H1 (cell line): ENCODE results near the gene NDUFB10. TPM values are rescaled to one million over a fixed set of nuclear protein-coding genes. Genes with fewer than 3 reads are reported as not detected.
A peak's percentile ranks its signal among the peaks of the same experiment; 100 is the strongest.

ENCODE experiments used
- CTCF ChIA-PET: fragments of 300-600 bp; sonication (Branson Sonifier 250); formaldehyde crosslinking; loops from one replicate; lab custom pipeline; 2021; ENCODE audit not compliant: partially characterized antibody; lab: Charles Lee
- POLR2A ChIA-PET: fragments of 300-600 bp; sonication (Branson Sonifier 250); formaldehyde crosslinking; loops from one replicate; lab custom pipeline; 2021; ENCODE audit warnings: inconsistent platforms; ENCODE audit not compliant: partially characterized antibody; lab: Charles Lee
- DNase-seq, 2 experiments: peaks; one replicate each; pipeline versions ENCODE4 v3.0.0 to v3.0.0-alpha.2; 2010 to 2022; ENCODE audit warnings: low spot score in 2 of 2, low read depth in 1 of 2, mixed read lengths in 1 of 2
- FAIRE-seq: peaks from 2 replicates; lab custom pipeline; 2011; peaks lifted over from hg19 to GRCh38; lab: Jason Lieb, UNC
- H2AFZ ChIP-seq: 2 replicates; pipeline ENCODE4 v1.8.1; 2012; ENCODE audit warnings: low read length, inconsistent platforms
- H2AK5ac ChIP-seq: 2 replicates; pipeline ENCODE4 v1.6.1; 2013; ENCODE audit warnings: low read depth, low read length
- H2BK120ac ChIP-seq: replicated peaks from 2 replicates; pipeline ENCODE3; 2013; ENCODE audit warnings: low read depth, low read length, inconsistent platforms
- H2BK12ac ChIP-seq: 2 replicates; pipeline ENCODE4 v1.6.1; 2013; ENCODE audit warnings: low read depth, low read length
- H2BK15ac ChIP-seq: 2 replicates; pipeline ENCODE4 v1.6.1; 2013; ENCODE audit warnings: low read length
- H2BK20ac ChIP-seq: 2 replicates; pipeline ENCODE4 v1.6.1; 2013; ENCODE audit warnings: low read length
- H2BK5ac ChIP-seq: 2 replicates; pipeline ENCODE4 v1.6.1; 2013; ENCODE audit warnings: low read depth, low read length
- H3K14ac ChIP-seq: 2 replicates; pipeline ENCODE4 v1.6.1; 2013; ENCODE audit warnings: inconsistent platforms; ENCODE audit not compliant: insufficient read length
- H3K18ac ChIP-seq: 2 replicates; pipeline ENCODE4 v1.6.1; 2013; ENCODE audit warnings: low read length; ENCODE audit errors: extremely low read depth
- H3K23ac ChIP-seq: 2 replicates; pipeline ENCODE4 v1.6.1; 2013; ENCODE audit warnings: inconsistent platforms; ENCODE audit not compliant: insufficient read length
- H3K23me2 ChIP-seq: 2 replicates; pipeline ENCODE4 v1.6.1; 2013; ENCODE audit warnings: low read depth, low read length
- H3K27ac ChIP-seq: 2 replicates; pipeline ENCODE4 v1.6.1; 2011; ENCODE audit warnings: low read depth, low read length, inconsistent platforms
- H3K27me3 ChIP-seq, 4 experiments: replicated peaks in 1 of 4; 1 replicate in 1 of 4; 2 replicates in 3 of 4; pipeline versions ENCODE4 v1.6.1 to v1.8.1; 2011 to 2013; ENCODE audit warnings: low read length in 3 of 4, mild to moderate bottlenecking in 3 of 4, inconsistent platforms in 2 of 4, mixed read lengths in 2 of 4, moderate library complexity in 1 of 4; ENCODE audit not compliant: control insufficient read depth in 3 of 4, insufficient read depth in 3 of 4; ENCODE audit errors: extremely low read depth in 1 of 4
- H3K36me3 ChIP-seq, 4 experiments: 2 replicates each; pipeline versions ENCODE4 v1.6.1 to v1.8.1; 2011 to 2013; ENCODE audit warnings: mild to moderate bottlenecking in 4 of 4, low read length in 3 of 4, moderate library complexity in 2 of 4, control low read depth in 1 of 4, inconsistent platforms in 1 of 4; ENCODE audit not compliant: insufficient read depth in 4 of 4, control insufficient read depth in 2 of 4
- H3K4ac ChIP-seq: replicated peaks from 2 replicates; pipeline ENCODE3; 2013; ENCODE audit warnings: low read length, low read depth, mixed read lengths, inconsistent platforms; ENCODE audit not compliant: insufficient read length
- H3K4me1 ChIP-seq, 4 experiments: replicated peaks in 1 of 4; 1 replicate in 1 of 4; 2 replicates in 3 of 4; pipeline versions ENCODE4 v1.6.1 to v1.8.1; 2011 to 2013; ENCODE audit warnings: low read length in 3 of 4, inconsistent platforms in 2 of 4, mixed read lengths in 1 of 4; ENCODE audit not compliant: insufficient read depth in 4 of 4, control insufficient read depth in 3 of 4
- H3K4me2 ChIP-seq, 2 experiments: 2 replicates each; pipeline versions ENCODE4 v1.6.1 to v1.8.1; 2011 to 2013; ENCODE audit warnings: low read depth in 2 of 2, low read length in 2 of 2, control low read depth in 1 of 2, inconsistent platforms in 1 of 2, mild to moderate bottlenecking in 1 of 2; ENCODE audit not compliant: insufficient read depth in 1 of 2
- H3K4me3 ChIP-seq, 4 experiments: fragments of 200-600, 300-600 bp in 1 of 4; sonication (generic), shearing (Covaris generic), sonication (Bioruptor Twin) in 1 of 4; 2 replicates each; pipeline versions ENCODE4 v1.5.1 to v1.8.1; 2011 to 2016; ENCODE audit warnings: low read length in 4 of 4, low read depth in 3 of 4, control low read depth in 2 of 4, inconsistent platforms in 2 of 4, mild to moderate bottlenecking in 2 of 4, mixed read lengths in 1 of 4, moderate library complexity in 1 of 4; ENCODE audit not compliant: insufficient read depth in 2 of 4; ENCODE audit errors: extremely low read depth in 1 of 4
- H3K56ac ChIP-seq: replicated peaks from 2 replicates; pipeline ENCODE3; 2013; ENCODE audit warnings: low read depth, mild to moderate bottlenecking, mixed read lengths, low read length, inconsistent platforms; ENCODE audit not compliant: insufficient read length
- H3K79me1 ChIP-seq: 2 replicates; pipeline ENCODE4 v1.6.1; 2013; ENCODE audit warnings: low read depth, low read length, control low read depth
- H3K79me2 ChIP-seq, 2 experiments: 2 replicates each; pipeline versions ENCODE4 v1.6.1 to v1.8.1; 2012 to 2013; ENCODE audit warnings: low read length in 2 of 2, mild to moderate bottlenecking in 2 of 2, inconsistent platforms in 1 of 2; ENCODE audit not compliant: insufficient read depth in 2 of 2, control insufficient read depth in 1 of 2
- H3K9ac ChIP-seq, 4 experiments: replicated peaks in 1 of 4; 1 replicate in 1 of 4; 2 replicates in 3 of 4; pipeline versions ENCODE4 v1.6.1 to v1.8.1; 2011 to 2013; ENCODE audit warnings: low read depth in 3 of 4, low read length in 3 of 4, control low read depth in 2 of 4, mild to moderate bottlenecking in 2 of 4, moderate library complexity in 2 of 4, inconsistent platforms in 1 of 4; ENCODE audit errors: extremely low read depth in 1 of 4
- H3K9me3 ChIP-seq, 2 experiments: 2 replicates each; pipeline versions ENCODE4 v1.6.1 to v1.8.1; 2012 to 2013; ENCODE audit warnings: mild to moderate bottlenecking in 2 of 2, moderate library complexity in 2 of 2, control low read depth in 1 of 2, inconsistent platforms in 1 of 2, low read depth in 1 of 2, low read length in 1 of 2, mixed read lengths in 1 of 2; ENCODE audit not compliant: insufficient read depth in 2 of 2
- H4K20me1 ChIP-seq, 2 experiments: replicated peaks in 1 of 2; 2 replicates each; pipeline versions ENCODE3 to v1.8.1; 2011 to 2013; ENCODE audit warnings: inconsistent platforms in 2 of 2, low read length in 2 of 2, mild to moderate bottlenecking in 1 of 2; ENCODE audit not compliant: insufficient read depth in 2 of 2, control insufficient read depth in 1 of 2
- H4K5ac ChIP-seq: 2 replicates; pipeline ENCODE4 v1.6.1; 2013; ENCODE audit warnings: low read length, low read depth, mixed read lengths, inconsistent platforms; ENCODE audit not compliant: insufficient read length
- H4K8ac ChIP-seq: 2 replicates; pipeline ENCODE4 v1.8.0; 2013; ENCODE audit warnings: mild to moderate bottlenecking, moderate library complexity, low read length, inconsistent platforms; ENCODE audit not compliant: insufficient read depth; ENCODE audit errors: extremely low read depth
- H4K91ac ChIP-seq: replicated peaks from 2 replicates; pipeline ENCODE3; 2013; ENCODE audit warnings: low read length, mixed read lengths, inconsistent platforms; ENCODE audit not compliant: insufficient read length
- ASH2L ChIP-seq: fragments of 200-600, 300-600 bp; sonication (generic); IDR thresholded peaks from one replicate; pipeline ENCODE4 v1.7.1; 2017; ENCODE audit warnings: low read length
- BACH1 ChIP-seq: IDR thresholded peaks from 2 replicates; pipeline ENCODE4 v1.6.1; 2012; ENCODE audit warnings: low read length, improper control_type of control experiment
- CHD1 ChIP-seq: IDR thresholded peaks from 2 replicates; pipeline ENCODE4 v1.6.1; 2012; ENCODE audit warnings: low read depth, low read length, improper control_type of control experiment
- EGR1 ChIP-seq: IDR thresholded peaks from 2 replicates; pipeline ENCODE4 v1.6.1; 2011; ENCODE audit warnings: low read depth, low read length, borderline replicate concordance
- GABPA ChIP-seq: IDR thresholded peaks from 2 replicates; pipeline ENCODE4 v1.6.1; 2011; ENCODE audit warnings: mild to moderate bottlenecking, low read length, moderate library complexity, borderline replicate concordance; ENCODE audit not compliant: insufficient read depth
- KDM4A ChIP-seq: IDR thresholded peaks from one replicate; pipeline ENCODE4 v1.7.1; 2012; ENCODE audit warnings: low read depth, mild to moderate bottlenecking, moderate library complexity, low read length, inconsistent platforms; ENCODE audit not compliant: severe bottlenecking
- SP2 ChIP-seq: IDR thresholded peaks from 2 replicates; pipeline ENCODE4 v1.6.1; 2012; ENCODE audit warnings: mild to moderate bottlenecking, low read length, inconsistent platforms
- WGBS, 2 experiments: shearing (Covaris generic) in 1 of 2; methylation state at CpG; one replicate each; pipeline versions ENCODE4 v1.1.6 to v1.1.7; 2013 to 2015; ENCODE audit warnings: low lambda C conversion rate in 2 of 2, mixed read lengths in 2 of 2, inconsistent platforms in 1 of 2, low coverage in 1 of 2, missing lambda C conversion rate in 1 of 2; ENCODE audit not compliant: insufficient replicate concordance in 2 of 2, insufficient coverage in 1 of 2, insufficient read length in 1 of 2; ENCODE audit errors: extremely low coverage in 1 of 2, missing lambda C conversion rate in 1 of 2; 5-methylcytosine and 5-hydroxymethylcytosine counted together
- polyA plus RNA-seq, 7 experiments: library from polyadenylated mRNA; depleted of rRNA in 3 of 7; stranded (reverse) in 5 of 7; unstranded in 2 of 7; fragments of >200 nt in 5 of 7; fragments of 200-250 nt in 2 of 7; gene quantifications; 1 replicate in 5 of 7; 2 replicates in 1 of 7; 4 replicates in 1 of 7; pipeline versions ENCODE4 v1.2.1 to v1.2.3, GENCODE V29; 2011 to 2013; ENCODE audit warnings: missing spikeins in 2 of 7, mixed read lengths in 2 of 7
- total RNA-seq: library from RNA; stranded (reverse); fragmentation: NEBNext Ultra II Directional; extraction: Animal tissue kit (Norgen Biotek cat#: 25700); gene quantifications from 2 replicates; pipeline ENCODE4 v1.2.1, GENCODE V29; 2021
- TF ChIP-seq, protein P1 (sequence below), 3 experiments: IDR thresholded peaks; 1 replicate in 2 of 3; 2 replicates in 1 of 3; pipeline versions ENCODE4 v1.5.1 to v1.6.1; 2011; ENCODE audit warnings: low read length in 3 of 3, mild to moderate bottlenecking in 3 of 3, inconsistent platforms in 2 of 3, low read depth in 1 of 3, moderate library complexity in 1 of 3; ENCODE audit not compliant: insufficient read depth in 1 of 3; ENCODE audit errors: control extremely low read depth in 1 of 3

NDUFB10 gene
- total and polyA plus RNA-seq, 2 of the 8 experiments (the other 6 are each of a cell fraction or from before 2014, with no cell fraction given), result 183 to 194 TPM

DNA sequence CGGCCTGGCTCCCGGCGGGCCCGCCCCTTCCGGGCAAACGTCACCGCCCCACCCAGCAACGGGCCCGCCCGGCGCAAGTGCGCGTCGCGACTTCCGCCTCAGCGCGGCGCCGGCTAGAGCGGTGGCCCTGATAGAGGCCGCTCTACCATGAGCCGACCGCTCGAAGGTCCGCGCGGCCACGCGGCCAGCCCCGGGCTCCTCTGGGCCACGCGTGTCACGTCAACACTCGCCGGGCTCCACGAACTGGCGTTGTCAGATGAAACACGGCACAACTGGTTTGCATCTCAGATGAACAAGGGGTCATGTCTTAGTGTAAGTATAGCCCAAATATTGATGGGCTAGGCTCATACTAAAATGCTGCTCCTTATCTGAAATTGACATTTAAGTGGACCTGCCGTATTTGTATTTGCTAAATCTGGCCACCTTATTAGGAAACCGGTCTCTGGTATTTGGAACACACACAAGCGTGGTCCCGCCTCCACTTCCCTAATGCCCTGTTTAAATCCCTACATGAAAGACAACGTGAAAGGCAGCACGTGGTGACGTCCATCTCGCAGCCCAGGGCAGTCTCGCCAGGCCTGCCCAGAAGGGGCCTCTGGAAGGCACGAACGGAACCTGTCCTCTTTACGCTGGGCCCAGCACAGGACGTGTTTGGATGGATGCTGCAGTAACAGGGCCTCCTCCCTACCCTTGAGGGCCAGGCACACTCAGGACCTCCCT is 50.6 kb downstream of the NDUFB10 start, which contains the start of gene ZNF598:
ZNF598 (minus strand) TSS at position 31 of the 720 bp plus-strand sequence.
- H3K4ac ChIP-seq, result peak within 1 kb of the TSS; percentile 96
- H3K27ac ChIP-seq, result peak within 1 kb of the TSS; percentile 61
- H3K79me1 ChIP-seq, result peaks cover 9% of the 10 kb centered on the region; the same call in 1 of the 2 replicates
- peak within 1 kb of the TSS; percentile 96 for H4K5ac ChIP-seq
- H4K8ac ChIP-seq, result peak within 1 kb of the TSS; percentile 84
- peak within 1 kb of the TSS; percentile 98 for H3K18ac ChIP-seq
- peak within 1 kb of the TSS; percentile 51 for H2BK120ac ChIP-seq
- peak within 1 kb of the TSS; percentile 89 to 92 for H3K4me2 ChIP-seq
- ChIA-PET POLR2A (interaction anchor here (0.6 to 2.8 kb wide), 8 partner anchors 13 to 145 kb away, joined by 3 to 17 read pairs (median 6); partner anchors contain the start of genes RPS2, TBL3 and TRAF7), CTCF (no interaction called here)
- FAIRE-seq (no peak), DNase-seq (peak in 1 of 2 experiments; percentile 82)
- WGBS, 2 experiments, result 7% methylated on average over 34 of the region's 52 CpGs; no CpG with 5 or more reads in 1 of the 2 experiments
- peaks cover 22 to 43% of the 10 kb centered on the region in 2 experiments; a peak in 3 of 4 replicates for H3K79me2 ChIP-seq
- no peak within 1 kb of the TSS for H3K23ac ChIP-seq
- H2BK5ac ChIP-seq, result peak within 1 kb of the TSS; percentile 79
- peak within 1 kb of the TSS; percentile 98 for H4K91ac ChIP-seq
- peak within 1 kb of the TSS; percentile 79 to 83 (median 80) for H3K9ac ChIP-seq
- H3K14ac ChIP-seq, result peak within 1 kb of the TSS; percentile 67
- H2AFZ ChIP-seq, result peak within 1 kb of the TSS; percentile 4
- peak within 1 kb of the TSS; percentile 53 for H2AK5ac ChIP-seq
- H3K23me2 ChIP-seq, result peaks cover 12% of the 10 kb centered on the region; the same call in 1 of the 2 replicates
- H3K56ac ChIP-seq, result peak within 1 kb of the TSS; percentile 3
- peak within 1 kb of the TSS; percentile 36; the same call in 1 of the 2 replicates for H2BK15ac ChIP-seq
- H3K27me3 ChIP-seq, result no peaks in the 10 kb centered on the region
- peak within 1 kb of the TSS; percentile 66 to 95 (median 83) for H3K4me3 ChIP-seq
- no peaks in the 10 kb centered on the region for H3K9me3 ChIP-seq
- H2BK12ac ChIP-seq, result no peak within 1 kb of the TSS
- H2BK20ac ChIP-seq, result no peak within 1 kb of the TSS
- peaks cover 3 to 26% (median 15%) of the 10 kb centered on the region in 4 experiments for H3K4me1 ChIP-seq
- H3K36me3 ChIP-seq, result 0 out of 8 replicates have a peak, but pooled peaks cover 0 to 2% (median 0%) of the 10 kb centered on the region in 4 experiments
- peaks cover 15 to 36% of the 10 kb centered on the region in 2 experiments for H4K20me1 ChIP-seq
- peak; percentile 86; the same call in 1 of the 2 replicates for TF ChIP-seq SP2
- TF ChIP-seq KDM4A, result peak; percentile 80
- no peak for TF ChIP-seq CHD1
- TF ChIP-seq, protein P1, sequence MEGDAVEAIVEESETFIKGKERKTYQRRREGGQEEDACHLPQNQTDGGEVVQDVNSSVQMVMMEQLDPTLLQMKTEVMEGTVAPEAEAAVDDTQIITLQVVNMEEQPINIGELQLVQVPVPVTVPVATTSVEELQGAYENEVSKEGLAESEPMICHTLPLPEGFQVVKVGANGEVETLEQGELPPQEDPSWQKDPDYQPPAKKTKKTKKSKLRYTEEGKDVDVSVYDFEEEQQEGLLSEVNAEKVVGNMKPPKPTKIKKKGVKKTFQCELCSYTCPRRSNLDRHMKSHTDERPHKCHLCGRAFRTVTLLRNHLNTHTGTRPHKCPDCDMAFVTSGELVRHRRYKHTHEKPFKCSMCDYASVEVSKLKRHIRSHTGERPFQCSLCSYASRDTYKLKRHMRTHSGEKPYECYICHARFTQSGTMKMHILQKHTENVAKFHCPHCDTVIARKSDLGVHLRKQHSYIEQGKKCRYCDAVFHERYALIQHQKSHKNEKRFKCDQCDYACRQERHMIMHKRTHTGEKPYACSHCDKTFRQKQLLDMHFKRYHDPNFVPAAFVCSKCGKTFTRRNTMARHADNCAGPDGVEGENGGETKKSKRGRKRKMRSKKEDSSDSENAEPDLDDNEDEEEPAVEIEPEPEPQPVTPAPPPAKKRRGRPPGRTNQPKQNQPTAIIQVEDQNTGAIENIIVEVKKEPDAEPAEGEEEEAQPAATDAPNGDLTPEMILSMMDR (IDR thresholded peaks at IDR 0.05; ENCODE audit: control extremely low read depth in 1 of 3, insufficient read depth in 1 of 3, low read depth in 1 of 3, low read length in 3 of 3), result no peak
- 0 out of 2 replicates have a peak, but pooled peaks have one; percentile 16 for TF ChIP-seq BACH1
- TF ChIP-seq GABPA, result peak; percentile 89; the same call in 1 of the 2 replicates
- TF ChIP-seq ASH2L, result peak; percentile 64
- peak; percentile 84 for TF ChIP-seq EGR1
